NT2/D1 (cell line): ENCODE results near the gene ASB8.

Source experiments
- YY1 ChIP-seq: IDR thresholded peaks from 2 replicates; pipeline ENCODE4 v1.6.1; 2011; ENCODE audit not compliant: insufficient read length, insufficient read depth
- ZNF274 ChIP-seq: IDR thresholded peaks from 2 replicates; pipeline ENCODE4 v1.6.1; 2011; ENCODE audit warnings: mild to moderate bottlenecking, low read depth, low read length

GRCh38 chr12:48192861-48193260 is 35.5 kb upstream of the ASB8 start:
- no peak for TF ChIP-seq YY1
- no peak for TF ChIP-seq ZNF274
